Fibroblast of lung (primary cell): ENCODE results near the gene IGFLR1. TPM values are rescaled to one million over a fixed set of nuclear protein-coding genes. Genes with fewer than 3 reads are reported as not detected.

Source experiments
- DNase-seq, 2 donors: peaks; one replicate each; pipeline versions ENCODE4 v3.0.0 to v3.0.0-alpha.2; 2010; ENCODE audit warnings: low read depth in 2 of 2
- H2AFZ ChIP-seq: 2 replicates; pipeline ENCODE4 v1.5.1; 2012; ENCODE audit warnings: low read length, control low read depth, inconsistent platforms
- H3K27ac ChIP-seq: 2 replicates; pipeline ENCODE4 v1.5.1; 2011; ENCODE audit warnings: low read length, control low read depth; ENCODE audit not compliant: insufficient read depth
- H3K27me3 ChIP-seq: 2 replicates; pipeline ENCODE4 v1.5.1; 2011; ENCODE audit warnings: mild to moderate bottlenecking, low read length; ENCODE audit not compliant: control insufficient read depth, insufficient read depth
- H3K36me3 ChIP-seq: 2 replicates; pipeline ENCODE4 v1.5.1; 2011; ENCODE audit warnings: low read length; ENCODE audit not compliant: control insufficient read depth, insufficient read depth
- H3K4me1 ChIP-seq: 2 replicates; pipeline ENCODE4 v1.5.1; 2011; ENCODE audit warnings: low read length; ENCODE audit not compliant: control insufficient read depth, insufficient read depth; ENCODE audit errors: extremely low read depth
- H3K4me2 ChIP-seq: 2 replicates; pipeline ENCODE4 v1.5.1; 2011; ENCODE audit warnings: low read length, control low read depth; ENCODE audit not compliant: insufficient read depth; ENCODE audit errors: extremely low read depth
- H3K4me3 ChIP-seq, 4 experiments: fragments of 200-600 bp in 1 of 4; sonication (generic) in 1 of 4; replicated peaks in 1 of 4; 2 replicates each; pipeline ENCODE4 v1.5.1; 2011 to 2016; ENCODE audit warnings: low read length in 4 of 4, low read depth in 3 of 4, mild to moderate bottlenecking in 3 of 4, control low read depth in 2 of 4, inconsistent platforms in 1 of 4, mixed read lengths in 1 of 4; ENCODE audit not compliant: insufficient read depth in 1 of 4; ENCODE audit errors: control extremely low read depth in 1 of 4
- H3K79me2 ChIP-seq: 2 replicates; pipeline ENCODE4 v1.5.1; 2012; ENCODE audit warnings: mild to moderate bottlenecking, low read length, inconsistent platforms; ENCODE audit not compliant: control insufficient read depth, insufficient read depth
- H3K9ac ChIP-seq: 2 replicates; pipeline ENCODE4 v1.5.1; 2011; ENCODE audit warnings: mild to moderate bottlenecking, low read length, control low read depth; ENCODE audit not compliant: insufficient read depth
- H3K9me3 ChIP-seq: 2 replicates; pipeline ENCODE4 v1.5.1; 2012; ENCODE audit warnings: low read depth, low read length; ENCODE audit not compliant: control insufficient read depth, insufficient read depth
- H4K20me1 ChIP-seq: 2 replicates; pipeline ENCODE4 v1.5.1; 2011; ENCODE audit warnings: low read length; ENCODE audit not compliant: control insufficient read depth, insufficient read depth; ENCODE audit errors: extremely low read depth
- CTCF ChIP-seq, 2 donors: IDR thresholded peaks in 1 of 2; conservative IDR thresholded peaks in 1 of 2; 1 replicate in 1 of 2; 2 replicates in 1 of 2; pipeline ENCODE4 v1.5.1; 2011 to 2012; ENCODE audit warnings: low read length in 2 of 2, control low read depth in 1 of 2, inconsistent platforms in 1 of 2, low read depth in 1 of 2, mild to moderate bottlenecking in 1 of 2
- EZH2 ChIP-seq: IDR thresholded peaks from 2 replicates; pipeline ENCODE4 v1.5.1; 2012; ENCODE audit warnings: low read length, control low read depth, mild to moderate bottlenecking; ENCODE audit errors: missing control alignments
- polyA plus RNA-seq, 2 donors: library from polyadenylated mRNA; depleted of rRNA in 1 of 2; stranded (reverse) in 1 of 2; unstranded in 1 of 2; fragments of >200 nt; gene quantifications; 2 replicates each; pipeline ENCODE4 v1.2.1, GENCODE V29; 2011 to 2012; ENCODE audit warnings: missing spikeins in 1 of 2
- total RNA-seq: library from RNA; depleted of rRNA; stranded (reverse); fragments of >200 nt; gene quantifications from 2 replicates; pipeline ENCODE4 v1.2.1, GENCODE V29; 2014

The IGFLR1 gene
- total and polyA plus RNA-seq, 2 donors (not counting 1 experiment from before 2014, with no cell fraction given): 0.17 to 0.75 TPM

GRCh38 chr19:35733180-35734125, 8.8 kb downstream of the IGFLR1 start:
- H3K36me3 ChIP-seq: peaks cover 59% of the 10 kb centered on the region
- no peak overlapping the region for H2AFZ ChIP-seq
- TF ChIP-seq EZH2 (no peak), CTCF (conservative IDR thresholded peaks at IDR 0.05 in 1 of 2, IDR thresholded peaks at IDR 0.05 in 1 of 2; ENCODE audit: low read depth in 1 of 2, low read length in 2 of 2) (no peak)
- H3K27me3 ChIP-seq: no peaks in the 10 kb centered on the region
- no peaks in the 10 kb centered on the region for H3K79me2 ChIP-seq
- no peak overlapping the region for H3K9ac ChIP-seq
- no peak for DNase-seq
- H3K27ac ChIP-seq: no peak overlapping the region
- no peaks in the 10 kb centered on the region for H3K9me3 ChIP-seq
- no peaks in the 10 kb centered on the region for H4K20me1 ChIP-seq
- no peak overlapping the region for H3K4me2 ChIP-seq
- no peak overlapping the region for H3K4me3 ChIP-seq
- no peaks in the 10 kb centered on the region for H3K4me1 ChIP-seq

- Histone ChIP-seq H3K79me2 (no peaks in the 10 kb centered on the region), H3K4me1 (no peaks in the 10 kb centered on the region), H3K4me3 (no peak overlapping the region), H3K9ac (no peak overlapping the region), H3K27ac (no peak overlapping the region), H2AFZ (no peak overlapping the region), H3K36me3 (peaks cover 55% of the 10 kb centered on the region), H3K9me3 (no peaks in the 10 kb centered on the region), H3K27me3 (no peaks in the 10 kb centered on the region), H4K20me1 (no peaks in the 10 kb centered on the region), H3K4me2 (no peak overlapping the region)
- TF ChIP-seq CTCF (conservative IDR thresholded peaks at IDR 0.05 in 1 of 2, IDR thresholded peaks at IDR 0.05 in 1 of 2; ENCODE audit: low read depth in 1 of 2, low read length in 2 of 2) (no peak), EZH2 (no peak)
- no peak for DNase-seq
Observed at GRCh38 chr19:35732540-35733179, 9.6 kb downstream of the IGFLR1 start.

- no peaks in the 10 kb centered on the region for H3K9me3 ChIP-seq
- no peaks in the 10 kb centered on the region for H4K20me1 ChIP-seq
- no peak overlapping the region for H3K27ac ChIP-seq
- no peaks in the 10 kb centered on the region for H3K79me2 ChIP-seq
- no peak overlapping the region for H3K9ac ChIP-seq
- H2AFZ ChIP-seq: no peak overlapping the region
- no peaks in the 10 kb centered on the region for H3K4me1 ChIP-seq
- no peak overlapping the region for H3K4me3 ChIP-seq
- DNase-seq: no peak
- H3K4me2 ChIP-seq: no peak overlapping the region
- TF ChIP-seq CTCF (conservative IDR thresholded peaks at IDR 0.05 in 1 of 2, IDR thresholded peaks at IDR 0.05 in 1 of 2; ENCODE audit: low read depth in 1 of 2, low read length in 2 of 2): no peak
- no peak for TF ChIP-seq EZH2
- peaks cover 55% of the 10 kb centered on the region for H3K36me3 ChIP-seq
- no peaks in the 10 kb centered on the region for H3K27me3 ChIP-seq
Observed at GRCh38 chr19:35731779-35732405, 10.4 kb downstream of the IGFLR1 start.
